Left ventricle myocardium superior (tissue), 1 donor: ENCODE data around the gene SDF2L1. TPM values are rescaled to one million over a fixed set of nuclear protein-coding genes. Genes with fewer than 3 reads are reported as not detected.
A peak's percentile ranks its signal among the peaks of the same experiment; 100 is the strongest.
"Not testable (repeated sequence)": the region's sequence is repeated elsewhere in the genome, so short reads cannot be mapped to it uniquely, and the experiment has no call there.

ENCODE experiments used
- ATAC-seq: fragments of 200-7000 bp; cut with Tn5 transposase; one replicate; pipeline ENCODE4 v1.9.1; 2020; ENCODE audit warnings: mild to moderate bottlenecking, moderate library complexity
- DNase-seq: peaks from one replicate; pipeline ENCODE4 v3.0.0-alpha.2; 2020
- intact Hi-C: fragments of 100-400 bp; cut with micrococcal nuclease; formaldehyde crosslinking; loops from one replicate; pipeline ENCODE4 v1.11.0; 2022
- total RNA-seq: library from RNA; stranded (reverse); fragmentation: NEBNext Ultra II Directional; extraction: Animal tissue kit (Norgen Biotek cat#: 25700); gene quantifications from one replicate; pipeline ENCODE4 v1.2.1, GENCODE V29; 2021
- donor health status: DM: no; HTN: yes; CAD: no; lungs with severe emphysema.

Gene SDF2L1
- total RNA-seq, 1 donor from 2014 or later, result 17.9 TPM

- intact Hi-C loops, result no loop called here
- no peak for DNase-seq
- ATAC-seq, result no peak
Measured at GRCh38 chr22:21634081-21634480, 8.0 kb upstream of the SDF2L1 start.

- intact Hi-C loops, result no loop called here
- DNase-seq (no peak), ATAC-seq (no peak)
Measured at GRCh38 chr22:21634844-21635243, 7.3 kb upstream of the SDF2L1 start.

- intact Hi-C loops, result no loop called here
- no peak for ATAC-seq
- DNase-seq, result no peak
Measured at GRCh38 chr22:21635771-21636510, 6.2 kb upstream of the SDF2L1 start.

- ATAC-seq, result no peak
- intact Hi-C loops, result no loop called here
- no peak for DNase-seq
Measured at GRCh38 chr22:21636629-21637218, 5.4 kb upstream of the SDF2L1 start.

- intact Hi-C loops, ATAC-seq, DNase-seq: not testable (repeated sequence)
Measured at GRCh38 chr22:21637450-21637849, 4.7 kb upstream of the SDF2L1 start.

GRCh38 chr22:21639359-21639758 is 2.7 kb upstream of the SDF2L1 start:
- ATAC-seq (no peak), DNase-seq (no peak)
- intact Hi-C loops, result no loop called here

GRCh38 chr22:21640810-21641209 is 1.3 kb upstream of the SDF2L1 start:
- intact Hi-C loops, result no loop called here

GRCh38 chr22:21641417-21641788 is 699 bp upstream of the SDF2L1 start:
- intact Hi-C loops, result no loop called here
- peak; percentile 56 for ATAC-seq
- DNase-seq, result no peak

More at GRCh38 chr22:21640810-21641209, 1.3 kb upstream of the SDF2L1 start:
- DNase-seq, result no peak
- ATAC-seq, result no peak

- ATAC-seq (peak; percentile 8), DNase-seq (no peak)
Measured at GRCh38 chr22:21642584-21643448, 714 bp downstream of the SDF2L1 start.

GRCh38 chr22:21643533-21644357 is 1.6 kb downstream of the SDF2L1 start:
- ATAC-seq (no peak), DNase-seq (no peak)
- intact Hi-C loops, result no loop called here

More at GRCh38 chr22:21642584-21643448, 714 bp downstream of the SDF2L1 start:
- intact Hi-C loops, result no loop called here

GRCh38 chr22:21645513-21645912 is 3.4 kb downstream of the SDF2L1 start:
- DNase-seq, ATAC-seq, intact Hi-C loops: not testable (repeated sequence)

GRCh38 chr22:21646608-21647590 is 4.8 kb downstream of the SDF2L1 start:
- ATAC-seq (peak; percentile 16), DNase-seq (peak; percentile 67)
- intact Hi-C loops, result no loop called here

- no peak for DNase-seq
- no peak for ATAC-seq
- intact Hi-C loops, result no loop called here
Measured at GRCh38 chr22:21650280-21650679, 8.2 kb downstream of the SDF2L1 start.

GRCh38 chr22:21650823-21651520 is 8.9 kb downstream of the SDF2L1 start:
- DNase-seq (no peak), ATAC-seq (peak; percentile 63)

GRCh38 chr22:21651521-21652009 is 9.5 kb downstream of the SDF2L1 start:
- intact Hi-C loops, result no loop called here
- no peak for DNase-seq

More at GRCh38 chr22:21650823-21651520, 8.9 kb downstream of the SDF2L1 start:
- intact Hi-C loops, result no loop called here

GRCh38 chr22:21652010-21652546 is 10.0 kb downstream of the SDF2L1 start:
- peak; percentile 94 for ATAC-seq

More at GRCh38 chr22:21651521-21652009, 9.5 kb downstream of the SDF2L1 start:
- peak; percentile 18 for ATAC-seq

More at GRCh38 chr22:21652010-21652546, 10.0 kb downstream of the SDF2L1 start:
- intact Hi-C loops, result no loop called here
- peak; percentile 94 for DNase-seq
